ENCODE results near the gene FAM236A.
"Not testable (repeated sequence)": the region's sequence is repeated elsewhere in the genome, so short reads cannot be mapped to it uniquely, and the experiment has no call there.

- TF ChIP-seq CTCF, POLR2A, POLR2AphosphoS5 (IDR thresholded peaks at IDR 0.05): not testable (repeated sequence)
These were observed 4.3 kb downstream of the FAM236A start for GRCh38 chrX:72942272-72942671.

Measured in suprapubic skin (tissue), 4 donors.